Coronary artery (tissue), 2 donors: Measurements from ENCODE around the gene ARID2.

Source experiments
- DNase-seq: peaks from one replicate; pipeline ENCODE4 v3.0.0-alpha.2; 2017; ENCODE audit warnings: low spot score
- H3K27ac ChIP-seq, 2 donors: fragments of 200-600 bp; sonication (generic); one replicate each; pipeline ENCODE4 v1.5.1; 2016 to 2019
- H3K4me3 ChIP-seq: fragments of 200-600 bp; sonication (generic); 2 replicates; pipeline ENCODE4 v1.5.1; 2016; ENCODE audit warnings: mild to moderate bottlenecking, moderate library complexity
- CTCF ChIP-seq: fragments of 200-600 bp; sonication (generic); IDR thresholded peaks from one replicate; pipeline ENCODE4 v1.5.1; 2019; ENCODE audit warnings: antibody characterized with exemption

The ARID2 gene

GRCh38 chr12:45907955-45908354 is 178.4 kb downstream of the ARID2 start:
- no peak for DNase-seq
- Histone ChIP-seq H3K4me3 (no peak overlapping the region), H3K27ac (no peak overlapping the region)
- no peak for TF ChIP-seq CTCF

GRCh38 chr12:45909041-45909713 is 179.7 kb downstream of the ARID2 start:
- DNase-seq, result no peak
- TF ChIP-seq CTCF, result no peak

GRCh38 chr12:45912774-45913173 is 183.3 kb downstream of the ARID2 start:
- no peak for DNase-seq
- Histone ChIP-seq H3K27ac (no peak overlapping the region), H3K4me3 (no peak overlapping the region)
- TF ChIP-seq CTCF, result no peak

More at GRCh38 chr12:45909041-45909713, 179.7 kb downstream of the ARID2 start:
- Histone ChIP-seq H3K4me3 (no peak overlapping the region), H3K27ac (no peak overlapping the region)

GRCh38 chr12:45913631-45914030 is 184.1 kb downstream of the ARID2 start:
- Histone ChIP-seq H3K4me3 (no peak overlapping the region), H3K27ac (no peak overlapping the region)
- no peak for TF ChIP-seq CTCF
- no peak for DNase-seq

- Histone ChIP-seq H3K4me3 (no peak overlapping the region), H3K27ac (no peak overlapping the region)
- no peak for TF ChIP-seq CTCF
- no peak for DNase-seq
These were observed 184.6 kb downstream of the ARID2 start for GRCh38 chr12:45914090-45914489.

GRCh38 chr12:45915405-45915804 is 185.9 kb downstream of the ARID2 start:
- H3K27ac ChIP-seq, result no peak overlapping the region
- no peak for TF ChIP-seq CTCF
- no peak overlapping the region for H3K4me3 ChIP-seq
- no peak for DNase-seq

GRCh38 chr12:45918818-45919217 is 189.3 kb downstream of the ARID2 start:
- Histone ChIP-seq H3K4me3 (no peak overlapping the region), H3K27ac (no peak overlapping the region)
- DNase-seq, result no peak
- TF ChIP-seq CTCF, result no peak
